IPS DF 6.9 (cell line): ENCODE results near the gene CHN2.

Experiments used
- DNase-seq: peaks from one replicate; pipeline ENCODE4 v3.0.0-alpha.2; 2013; ENCODE audit warnings: low read depth, low spot score
- H3K27ac ChIP-seq: one replicate; pipeline ENCODE4 v1.5.1; 2013; ENCODE audit warnings: low read length, control low read depth
- H3K27me3 ChIP-seq: 2 replicates; pipeline ENCODE4 v1.6.1; 2013; ENCODE audit warnings: mild to moderate bottlenecking, low read length; ENCODE audit not compliant: control insufficient read depth, insufficient read depth
- H3K36me3 ChIP-seq: 2 replicates; pipeline ENCODE4 v1.6.1; 2013; ENCODE audit warnings: low read length; ENCODE audit not compliant: control insufficient read depth, insufficient read depth
- H3K4me1 ChIP-seq: 2 replicates; pipeline ENCODE4 v1.6.1; 2013; ENCODE audit warnings: low read length; ENCODE audit not compliant: control insufficient read depth, insufficient read depth
- H3K4me3 ChIP-seq: 2 replicates; pipeline ENCODE4 v1.5.1; 2013; ENCODE audit warnings: mild to moderate bottlenecking, low read length
- H3K9me3 ChIP-seq: 2 replicates; pipeline ENCODE4 v1.6.1; 2013; ENCODE audit warnings: low read length, inconsistent platforms; ENCODE audit not compliant: control insufficient read depth, insufficient read depth
- WGBS: extraction: QIAGEN DNeasy Blood & Tissue Kit; methylation state at CpG from one replicate; pipeline ENCODE4 v1.1.7; 2013; ENCODE audit warnings: mixed read lengths, missing lambda C conversion rate; ENCODE audit not compliant: insufficient read length, insufficient coverage; 5-methylcytosine and 5-hydroxymethylcytosine counted together

CHN2 gene

DNA sequence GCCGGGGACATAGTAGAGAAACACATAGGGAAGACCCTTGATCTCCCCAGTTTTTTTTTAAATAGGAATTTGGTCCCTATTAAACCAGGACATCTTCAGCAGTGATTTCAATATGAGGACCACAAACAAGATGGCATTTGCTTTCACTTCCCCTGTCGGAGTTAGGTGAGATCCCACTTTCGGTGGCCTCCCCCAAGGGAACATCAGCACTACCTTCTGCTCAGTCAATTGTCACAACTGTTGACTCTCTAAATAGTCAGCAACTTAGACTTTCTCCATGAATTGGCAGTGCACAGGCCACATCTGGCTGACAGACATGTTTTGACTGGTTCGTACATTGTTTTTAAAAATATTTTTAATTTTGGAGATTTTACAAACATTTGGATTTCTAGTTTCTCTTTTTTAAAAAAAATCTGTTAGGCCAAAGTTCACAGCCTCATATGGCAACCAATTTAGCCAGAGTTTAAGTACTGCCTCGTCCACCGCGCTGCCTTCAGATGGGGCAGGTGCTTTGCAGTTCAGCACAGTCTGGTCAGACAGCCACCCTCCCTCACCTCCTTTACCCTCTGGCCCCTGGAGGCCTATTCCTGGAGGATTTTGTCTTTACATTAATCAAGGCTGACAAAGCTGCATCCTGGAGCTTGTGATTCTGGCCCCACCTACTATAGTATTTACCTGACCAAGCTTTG, 229.9 kb downstream of the CHN2 start:
- no CpG with 5 or more reads among the region's 7 CpGs for WGBS
- H3K27me3 ChIP-seq = no peaks in the 10 kb centered on the region
- no peak overlapping the region for H3K4me3 ChIP-seq
- DNase-seq = no peak
- no peaks in the 10 kb centered on the region for H3K36me3 ChIP-seq
- H3K9me3 ChIP-seq = no peaks in the 10 kb centered on the region
- H3K4me1 ChIP-seq = no peaks in the 10 kb centered on the region
- H3K27ac ChIP-seq = no peak overlapping the region

- Histone ChIP-seq H3K4me3 (no peak overlapping the region), H3K36me3 (no peaks in the 10 kb centered on the region), H3K9me3 (no peaks in the 10 kb centered on the region), H3K27ac (no peak overlapping the region), H3K27me3 (no peaks in the 10 kb centered on the region), H3K4me1 (no peaks in the 10 kb centered on the region)
- WGBS = no CpG with 5 or more reads among the region's 3 CpGs
- no peak for DNase-seq
These were observed 230.4 kb downstream of the CHN2 start for GRCh38 chr7:29424984-29425309.

GRCh38 chr7:29426587-29426986, 232.0 kb downstream of the CHN2 start:
- WGBS = no CpG with 5 or more reads among the region's 5 CpGs
- no peak for DNase-seq
- no peaks in the 10 kb centered on the region for H3K36me3 ChIP-seq

DNA sequence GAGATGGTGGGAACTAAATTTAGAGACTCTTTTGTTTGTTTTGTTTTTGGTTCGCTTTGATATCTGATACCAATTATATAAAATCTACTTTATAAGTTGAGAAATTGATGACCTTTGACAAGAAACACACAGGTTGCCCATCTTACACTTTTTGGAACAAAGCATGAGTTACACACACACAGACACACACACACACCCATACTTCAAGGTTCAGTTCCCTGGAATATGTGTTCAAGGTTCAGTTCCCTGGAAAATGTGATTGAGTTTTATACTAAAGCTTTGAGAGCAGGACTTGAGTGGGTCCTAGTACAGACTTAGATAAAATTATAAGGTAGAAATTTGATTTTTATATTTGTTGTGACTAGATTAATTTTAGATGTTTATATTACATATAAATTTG, 234.8 kb downstream of the CHN2 start:
- Histone ChIP-seq H3K4me1 (no peaks in the 10 kb centered on the region), H3K9me3 (no peaks in the 10 kb centered on the region), H3K36me3 (no peaks in the 10 kb centered on the region), H3K4me3 (no peak overlapping the region), H3K27ac (no peak overlapping the region), H3K27me3 (no peaks in the 10 kb centered on the region)
- DNase-seq = no peak
- no CpG with 5 or more reads among the region's 1 CpG for WGBS

More at GRCh38 chr7:29426587-29426986, 232.0 kb downstream of the CHN2 start:
- H3K27me3 ChIP-seq = no peaks in the 10 kb centered on the region
- no peak overlapping the region for H3K4me3 ChIP-seq
- no peaks in the 10 kb centered on the region for H3K4me1 ChIP-seq
- no peaks in the 10 kb centered on the region for H3K9me3 ChIP-seq
- no peak overlapping the region for H3K27ac ChIP-seq

DNA sequence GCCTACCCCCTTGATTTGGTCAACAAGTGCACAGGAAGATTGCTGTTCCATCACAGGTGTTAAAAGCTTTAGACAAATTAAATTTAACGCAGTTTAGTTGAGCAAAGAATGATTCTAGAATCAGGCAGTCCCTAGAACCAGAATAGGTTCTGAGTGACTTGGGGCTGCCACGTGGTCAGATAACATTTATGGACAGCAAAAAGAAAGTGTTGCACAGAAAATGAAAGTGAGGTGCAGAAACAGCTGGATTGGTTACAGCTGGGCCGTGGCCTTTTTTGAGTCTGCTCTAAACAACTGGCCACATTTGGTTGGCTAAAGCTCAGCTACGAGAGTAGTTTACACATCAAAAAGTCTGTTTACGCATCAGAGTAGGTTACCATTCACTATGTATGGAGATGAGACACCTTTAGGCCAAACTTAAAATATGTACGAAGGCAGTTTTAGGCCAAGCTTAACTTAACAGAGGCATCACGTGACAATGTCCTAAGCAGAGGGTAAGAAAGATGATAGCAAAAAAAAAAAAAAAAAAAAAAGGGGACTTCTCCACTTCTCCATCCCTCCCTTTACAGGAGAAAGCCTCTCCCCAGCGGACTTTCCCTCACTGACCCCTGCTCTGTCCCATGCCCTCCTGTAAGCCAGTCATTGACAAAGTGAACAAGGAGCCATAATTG, 235.8 kb downstream of the CHN2 start:
- no CpG with 5 or more reads among the region's 8 CpGs for WGBS
- no peak overlapping the region for H3K27ac ChIP-seq
- no peaks in the 10 kb centered on the region for H3K27me3 ChIP-seq
- no peaks in the 10 kb centered on the region for H3K36me3 ChIP-seq
- no peaks in the 10 kb centered on the region for H3K9me3 ChIP-seq
- no peaks in the 10 kb centered on the region for H3K4me1 ChIP-seq
- DNase-seq = no peak
- H3K4me3 ChIP-seq = no peak overlapping the region

- Histone ChIP-seq H3K4me1 (no peaks in the 10 kb centered on the region), H3K36me3 (no peaks in the 10 kb centered on the region), H3K4me3 (no peak overlapping the region), H3K27me3 (no peaks in the 10 kb centered on the region), H3K27ac (no peak overlapping the region), H3K9me3 (no peaks in the 10 kb centered on the region)
- no CpG with 5 or more reads among the region's 3 CpGs for WGBS
- DNase-seq = no peak
These were observed 237.1 kb downstream of the CHN2 start for GRCh38 chr7:29431686-29432085.

DNA sequence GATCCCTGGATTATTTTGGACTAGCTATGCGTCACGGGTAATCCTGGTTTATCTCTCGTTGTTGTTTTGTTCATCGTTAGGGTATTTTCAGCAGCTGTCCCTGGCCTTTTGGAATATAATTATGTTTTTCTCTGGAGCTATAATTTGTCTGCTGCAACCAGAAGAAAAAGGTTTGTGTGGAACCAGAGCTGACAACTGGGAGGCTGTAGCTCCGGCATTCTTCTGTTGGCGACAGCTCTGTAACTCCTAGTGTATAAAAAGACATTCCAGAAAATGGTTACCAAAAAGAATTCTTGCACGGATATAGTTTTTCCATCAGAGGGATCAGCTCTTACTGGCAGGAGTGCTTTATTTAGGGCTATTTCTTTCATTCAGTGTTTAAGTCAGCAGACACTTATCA, 238.1 kb downstream of the CHN2 start:
- Histone ChIP-seq H3K27me3 (no peaks in the 10 kb centered on the region), H3K4me3 (no peak overlapping the region), H3K9me3 (no peaks in the 10 kb centered on the region), H3K36me3 (no peaks in the 10 kb centered on the region), H3K27ac (no peak overlapping the region), H3K4me1 (no peaks in the 10 kb centered on the region)
- no peak for DNase-seq
- no CpG with 5 or more reads among the region's 7 CpGs for WGBS

GRCh38 chr7:29434380-29434768, 239.8 kb downstream of the CHN2 start:
- WGBS = no CpG with 5 or more reads among the region's 2 CpGs

DNA sequence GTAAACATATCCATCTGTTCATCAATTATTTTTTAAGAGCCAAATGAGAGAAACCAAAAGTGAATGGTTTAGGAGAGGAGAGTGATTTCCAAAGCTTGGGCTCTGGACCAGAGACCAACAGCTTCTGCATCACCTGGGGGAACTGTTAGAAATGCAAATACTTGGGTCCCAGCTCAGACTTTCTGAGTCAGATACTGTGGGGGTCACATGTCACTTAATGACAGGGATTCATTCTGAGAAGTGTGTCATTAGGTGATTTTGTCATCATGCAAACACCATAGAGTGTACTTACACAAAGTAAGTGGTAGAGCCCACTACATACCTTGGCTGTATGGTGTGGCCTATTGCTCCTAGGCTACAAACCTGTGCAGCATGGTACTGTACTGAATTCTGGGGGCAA, 240.6 kb downstream of the CHN2 start:
- no peak for DNase-seq
- H3K36me3 ChIP-seq = no peaks in the 10 kb centered on the region

More at GRCh38 chr7:29434380-29434768, 239.8 kb downstream of the CHN2 start:
- no peak for DNase-seq
- H3K4me3 ChIP-seq = no peak overlapping the region
- no peaks in the 10 kb centered on the region for H3K9me3 ChIP-seq
- H3K27ac ChIP-seq = no peak overlapping the region
- H3K36me3 ChIP-seq = no peaks in the 10 kb centered on the region
- no peaks in the 10 kb centered on the region for H3K4me1 ChIP-seq
- H3K27me3 ChIP-seq = no peaks in the 10 kb centered on the region

DNA sequence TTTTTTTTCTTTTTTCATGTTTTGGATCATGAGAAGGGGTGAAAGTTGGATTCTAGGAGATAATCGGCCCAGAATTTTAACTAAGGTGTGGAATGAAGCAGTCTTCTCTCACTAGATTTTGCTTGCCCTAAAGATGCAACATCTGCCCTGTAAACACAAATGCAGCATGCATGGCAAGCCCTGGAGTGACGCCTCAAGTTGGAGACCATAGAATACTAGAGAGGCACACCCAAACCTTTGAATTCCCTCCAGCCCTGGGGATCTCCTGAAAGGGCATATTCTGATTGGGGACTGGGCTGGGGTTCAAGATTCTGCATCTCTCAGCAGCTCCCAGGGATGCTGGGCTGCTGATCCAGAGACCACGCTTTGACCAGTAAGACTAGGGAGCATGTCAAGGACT, 241.3 kb downstream of the CHN2 start:
- DNase-seq = no peak
- no CpG with 5 or more reads among the region's 3 CpGs for WGBS

More for the DNA sequence above, 240.6 kb downstream of the CHN2 start:
- H3K9me3 ChIP-seq = no peaks in the 10 kb centered on the region
- no peak overlapping the region for H3K4me3 ChIP-seq
- no peaks in the 10 kb centered on the region for H3K27me3 ChIP-seq
- H3K27ac ChIP-seq = no peak overlapping the region
- H3K4me1 ChIP-seq = no peaks in the 10 kb centered on the region

GRCh38 chr7:29442146-29442545, 247.6 kb downstream of the CHN2 start:
- DNase-seq = no peak
- no peaks in the 10 kb centered on the region for H3K36me3 ChIP-seq
- WGBS = no CpG with 5 or more reads among the region's 3 CpGs
- H3K27me3 ChIP-seq = no peaks in the 10 kb centered on the region
- H3K4me1 ChIP-seq = no peaks in the 10 kb centered on the region
- H3K9me3 ChIP-seq = no peaks in the 10 kb centered on the region
- no peak overlapping the region for H3K27ac ChIP-seq
- no peak overlapping the region for H3K4me3 ChIP-seq

More for the DNA sequence above, 241.3 kb downstream of the CHN2 start:
- Histone ChIP-seq H3K4me1 (no peaks in the 10 kb centered on the region), H3K4me3 (no peak overlapping the region), H3K27me3 (no peaks in the 10 kb centered on the region), H3K36me3 (no peaks in the 10 kb centered on the region), H3K27ac (no peak overlapping the region), H3K9me3 (no peaks in the 10 kb centered on the region)
